HepG2 (cell line): ENCODE measurements around the gene RPS2. TPM values are rescaled to one million over a fixed set of nuclear protein-coding genes. Genes with fewer than 3 reads are reported as not detected.

Source experiments
- DNMT3B ChIP-seq: conservative IDR thresholded peaks from 2 replicates; pipeline ENCODE4 v1.6.1; 2016; ENCODE audit warnings: missing biosample characterization, control low read depth
- FOXC1 ChIP-seq: sonication (generic); formaldehyde crosslinking; IDR thresholded peaks from 2 replicates; pipeline ENCODE4 v1.8.0; 2022; ENCODE audit warnings: mild to moderate bottlenecking, missing genetic modification reagents, borderline replicate concordance
- GPN1 ChIP-seq: sonication (generic); formaldehyde crosslinking; IDR thresholded peaks from 2 replicates; pipeline ENCODE4 v1.5.1; 2020; ENCODE audit warnings: missing genetic modification reagents, borderline replicate concordance
- HMGXB3 ChIP-seq: sonication (generic); formaldehyde crosslinking; IDR thresholded peaks from 2 replicates; pipeline ENCODE4 v1.4.0; 2020; ENCODE audit warnings: missing genetic modification reagents, borderline replicate concordance
- ISL2 ChIP-seq: sonication (generic); formaldehyde crosslinking; IDR thresholded peaks from 2 replicates; pipeline ENCODE4 v1.5.0; 2020; ENCODE audit warnings: missing genetic modification reagents
- PBX3 ChIP-seq: sonication (generic); formaldehyde crosslinking; IDR thresholded peaks from 2 replicates; pipeline ENCODE4 v1.8.1; 2023; ENCODE audit warnings: missing genetic modification reagents, inconsistent platforms, borderline replicate concordance
- SP1 ChIP-seq, 2 experiments: fragments of 450-650 bp in 1 of 2; sonication (generic) in 1 of 2; formaldehyde crosslinking in 1 of 2; IDR thresholded peaks; 2 replicates each; pipeline versions ENCODE4 v1.4.0 to v1.6.1; 2016 to 2020; ENCODE audit warnings: missing genetic modification reagents in 1 of 2
- TBX3 ChIP-seq: fragments of 450-650 bp; IDR thresholded peaks from 2 replicates; pipeline ENCODE4 v1.6.1; 2017; ENCODE audit warnings: antibody characterized with exemption, mild to moderate bottlenecking, inconsistent platforms, borderline replicate concordance
- ZFP82 ChIP-seq: sonication (generic); formaldehyde crosslinking; IDR thresholded peaks from 2 replicates; pipeline ENCODE4 v1.5.1; 2020; ENCODE audit warnings: mild to moderate bottlenecking, missing genetic modification reagents, borderline replicate concordance
- ZMYM3 ChIP-seq: sonication (generic); formaldehyde crosslinking; IDR thresholded peaks from 2 replicates; pipeline ENCODE4 v1.5.1; 2020; ENCODE audit warnings: mild to moderate bottlenecking, missing genetic modification reagents
- ZNF33B ChIP-seq: sonication (generic); formaldehyde crosslinking; IDR thresholded peaks from 2 replicates; pipeline ENCODE4 v1.5.1; 2020; ENCODE audit warnings: mild to moderate bottlenecking, missing genetic modification reagents
- ZNF737 ChIP-seq: sonication (generic); formaldehyde crosslinking; IDR thresholded peaks from 2 replicates; pipeline ENCODE4 v1.5.0; 2020; ENCODE audit warnings: missing genetic modification reagents, mild to moderate bottlenecking, borderline replicate concordance
- polyA plus RNA-seq, 8 experiments: library from polyadenylated mRNA; depleted of rRNA in 3 of 8; stranded (reverse) in 7 of 8; unstranded in 1 of 8; fragments of >200 nt; fragmentation: Illumina TruSeq in 4 of 8; extraction: Trizol in 4 of 8; gene quantifications; 2 replicates each; pipeline versions ENCODE4 v1.2.1 to v1.2.3, GENCODE V29; 2011 to 2016; ENCODE audit warnings: low read depth in 4 of 8, missing spikeins in 1 of 8, mixed read lengths in 1 of 8; ENCODE audit not compliant: insufficient read depth in 1 of 8
- total RNA-seq, 5 experiments: library from RNA; depleted of rRNA; stranded (reverse); fragments of >200 nt; fragmentation: Illumina TruSeq; extraction: Trizol; gene quantifications; 2 replicates each; pipeline ENCODE4 v1.2.3, GENCODE V29; 2016; ENCODE audit warnings: low read depth in 1 of 5
- TF ChIP-seq, protein P1 (sequence below): sonication (generic); formaldehyde crosslinking; IDR thresholded peaks from 2 replicates; pipeline ENCODE4 v1.5.0; 2020; ENCODE audit warnings: missing genetic modification reagents
- TF ChIP-seq, protein P2 (sequence below): sonication (generic); formaldehyde crosslinking; IDR thresholded peaks from 2 replicates; pipeline ENCODE4 v1.5.1; 2020; ENCODE audit warnings: missing genetic modification reagents, mild to moderate bottlenecking, borderline replicate concordance
- TF ChIP-seq, protein P3 (sequence below): sonication (generic); formaldehyde crosslinking; IDR thresholded peaks from 2 replicates; pipeline ENCODE4 v1.4.0; 2020; ENCODE audit warnings: missing genetic modification reagents

The RPS2 gene
- total and polyA plus RNA-seq, 2 of the 13 experiments (the other 11 are each of a cell fraction or from before 2014, with no cell fraction given) = 1,908 to 4,514 TPM

GRCh38 chr16:1964506-1965395, at the start of gene RPS2 (continued):
- TF ChIP-seq, protein P1, sequence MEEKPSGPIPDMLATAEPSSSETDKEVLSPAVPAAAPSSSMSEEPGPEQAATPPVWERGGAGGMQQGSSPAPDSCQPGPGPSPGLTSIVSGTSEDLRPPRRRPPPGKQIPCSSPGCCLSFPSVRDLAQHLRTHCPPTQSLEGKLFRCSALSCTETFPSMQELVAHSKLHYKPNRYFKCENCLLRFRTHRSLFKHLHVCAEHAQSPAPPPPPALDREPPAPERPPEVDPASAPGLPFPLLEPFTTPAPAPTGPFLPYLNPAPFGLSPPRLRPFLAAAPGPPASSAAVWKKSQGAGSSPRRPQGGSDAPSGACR = peak; percentile 81; the same call in 1 of the 2 replicates
- TF ChIP-seq ISL2 (CRISPR knock-in tag) (peak; percentile 62), ZNF737 (CRISPR knock-in tag) (no peak; the same call in 1 of the 2 replicates), DNMT3B (0 out of 2 replicates have a peak, but pooled peaks have one; percentile 60), SP1 (IDR thresholded peaks at IDR 0.05) (no peak), SP1 (CRISPR knock-in tag; IDR thresholded peaks at IDR 0.05) (peak; percentile 87), TBX3 (no peak), ZMYM3 (CRISPR knock-in tag) (no peak), PBX3 (CRISPR knock-in tag) (no peak), HMGXB3 (CRISPR knock-in tag) (peak; percentile 100), ZNF33B (CRISPR knock-in tag) (0 out of 2 replicates have a peak, but pooled peaks have one; percentile 59), GPN1 (CRISPR knock-in tag) (no peak), FOXC1 (CRISPR knock-in tag) (peak; percentile 18; the same call in 1 of the 2 replicates), ZFP82 (CRISPR knock-in tag) (0 out of 2 replicates have a peak, but pooled peaks have one; percentile 28)
- TF ChIP-seq, protein P2, sequence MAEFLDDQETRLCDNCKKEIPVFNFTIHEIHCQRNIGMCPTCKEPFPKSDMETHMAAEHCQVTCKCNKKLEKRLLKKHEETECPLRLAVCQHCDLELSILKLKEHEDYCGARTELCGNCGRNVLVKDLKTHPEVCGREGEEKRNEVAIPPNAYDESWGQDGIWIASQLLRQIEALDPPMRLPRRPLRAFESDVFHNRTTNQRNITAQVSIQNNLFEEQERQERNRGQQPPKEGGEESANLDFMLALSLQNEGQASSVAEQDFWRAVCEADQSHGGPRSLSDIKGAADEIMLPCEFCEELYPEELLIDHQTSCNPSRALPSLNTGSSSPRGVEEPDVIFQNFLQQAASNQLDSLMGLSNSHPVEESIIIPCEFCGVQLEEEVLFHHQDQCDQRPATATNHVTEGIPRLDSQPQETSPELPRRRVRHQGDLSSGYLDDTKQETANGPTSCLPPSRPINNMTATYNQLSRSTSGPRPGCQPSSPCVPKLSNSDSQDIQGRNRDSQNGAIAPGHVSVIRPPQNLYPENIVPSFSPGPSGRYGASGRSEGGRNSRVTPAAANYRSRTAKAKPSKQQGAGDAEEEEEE (CRISPR knock-in tag) = no peak
- TF ChIP-seq, protein P3, sequence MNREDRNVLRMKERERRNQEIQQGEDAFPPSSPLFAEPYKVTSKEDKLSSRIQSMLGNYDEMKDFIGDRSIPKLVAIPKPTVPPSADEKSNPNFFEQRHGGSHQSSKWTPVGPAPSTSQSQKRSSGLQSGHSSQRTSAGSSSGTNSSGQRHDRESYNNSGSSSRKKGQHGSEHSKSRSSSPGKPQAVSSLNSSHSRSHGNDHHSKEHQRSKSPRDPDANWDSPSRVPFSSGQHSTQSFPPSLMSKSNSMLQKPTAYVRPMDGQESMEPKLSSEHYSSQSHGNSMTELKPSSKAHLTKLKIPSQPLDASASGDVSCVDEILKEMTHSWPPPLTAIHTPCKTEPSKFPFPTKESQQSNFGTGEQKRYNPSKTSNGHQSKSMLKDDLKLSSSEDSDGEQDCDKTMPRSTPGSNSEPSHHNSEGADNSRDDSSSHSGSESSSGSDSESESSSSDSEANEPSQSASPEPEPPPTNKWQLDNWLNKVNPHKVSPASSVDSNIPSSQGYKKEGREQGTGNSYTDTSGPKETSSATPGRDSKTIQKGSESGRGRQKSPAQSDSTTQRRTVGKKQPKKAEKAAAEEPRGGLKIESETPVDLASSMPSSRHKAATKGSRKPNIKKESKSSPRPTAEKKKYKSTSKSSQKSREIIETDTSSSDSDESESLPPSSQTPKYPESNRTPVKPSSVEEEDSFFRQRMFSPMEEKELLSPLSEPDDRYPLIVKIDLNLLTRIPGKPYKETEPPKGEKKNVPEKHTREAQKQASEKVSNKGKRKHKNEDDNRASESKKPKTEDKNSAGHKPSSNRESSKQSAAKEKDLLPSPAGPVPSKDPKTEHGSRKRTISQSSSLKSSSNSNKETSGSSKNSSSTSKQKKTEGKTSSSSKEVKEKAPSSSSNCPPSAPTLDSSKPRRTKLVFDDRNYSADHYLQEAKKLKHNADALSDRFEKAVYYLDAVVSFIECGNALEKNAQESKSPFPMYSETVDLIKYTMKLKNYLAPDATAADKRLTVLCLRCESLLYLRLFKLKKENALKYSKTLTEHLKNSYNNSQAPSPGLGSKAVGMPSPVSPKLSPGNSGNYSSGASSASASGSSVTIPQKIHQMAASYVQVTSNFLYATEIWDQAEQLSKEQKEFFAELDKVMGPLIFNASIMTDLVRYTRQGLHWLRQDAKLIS (CRISPR knock-in tag) = peak; percentile 69; the same call in 1 of the 2 replicates
